Activated B cell treated with CpG ODN at 0.5 μM for 24 hours (primary cell): ENCODE measurements around the gene AREL1. TPM values are rescaled to one million over a fixed set of nuclear protein-coding genes. Genes with fewer than 3 reads are reported as not detected.

Experiments
- ATAC-seq: fragments of 200-7000 bp; cut with Tn5 transposase; one replicate; pipeline ENCODE4 v1.10.0; 2021; ENCODE audit warnings: low read depth, mild to moderate bottlenecking, moderate library complexity
- CTCF ChIA-PET: fragments of 350-600 bp; sonication (Branson Sonifier 250); formaldehyde crosslinking; loops from one replicate; lab custom pipeline; 2021; ENCODE audit warnings: antibody characterized with exemption; lab: Charles Lee
- POLR2A ChIA-PET: fragments of 350-600 bp; sonication (Branson Sonifier 250); formaldehyde crosslinking; loops from one replicate; lab custom pipeline; 2021; ENCODE audit warnings: antibody characterized with exemption; lab: Charles Lee
- DNase-seq: peaks from one replicate; pipeline ENCODE4 v3.0.0; 2022
- H3K27ac Mint-ChIP-seq: one replicate; pipeline ENCODE4 v1.8.0; 2020; ENCODE audit warnings: mixed read lengths
- H3K27me3 Mint-ChIP-seq: one replicate; pipeline ENCODE4 v1.8.0; 2021; ENCODE audit warnings: mixed read lengths
- H3K36me3 Mint-ChIP-seq: one replicate; pipeline ENCODE4 v1.8.0; 2021; ENCODE audit warnings: low read depth, mixed read lengths
- H3K4me1 Mint-ChIP-seq: one replicate; pipeline ENCODE4 v1.8.0; 2021; ENCODE audit warnings: mixed read lengths
- H3K4me3 Mint-ChIP-seq: one replicate; pipeline ENCODE4 v1.8.0; 2020; ENCODE audit warnings: mild to moderate bottlenecking, mixed read lengths
- H3K9me3 Mint-ChIP-seq: one replicate; pipeline ENCODE4 v1.8.0; 2020; ENCODE audit warnings: mixed read lengths
- intact Hi-C: fragments of 100-400 bp; cut with micrococcal nuclease; formaldehyde crosslinking; loops from one replicate; pipeline ENCODE4 v1.15.1; 2024
- total RNA-seq: library from RNA; stranded (reverse); gene quantifications from 2 replicates; pipeline ENCODE4 v1.2.3, GENCODE V29; 2022
- TF ChIP-seq, protein P1 (sequence below): fragments of 200-600 bp; IDR thresholded peaks from one replicate; pipeline ENCODE4 v1.8.0; 2022; ENCODE audit warnings: antibody characterized with exemption, mild to moderate bottlenecking

Gene AREL1
- total RNA-seq, 1 donor from 2014 or later, result 49.7 TPM

DNA sequence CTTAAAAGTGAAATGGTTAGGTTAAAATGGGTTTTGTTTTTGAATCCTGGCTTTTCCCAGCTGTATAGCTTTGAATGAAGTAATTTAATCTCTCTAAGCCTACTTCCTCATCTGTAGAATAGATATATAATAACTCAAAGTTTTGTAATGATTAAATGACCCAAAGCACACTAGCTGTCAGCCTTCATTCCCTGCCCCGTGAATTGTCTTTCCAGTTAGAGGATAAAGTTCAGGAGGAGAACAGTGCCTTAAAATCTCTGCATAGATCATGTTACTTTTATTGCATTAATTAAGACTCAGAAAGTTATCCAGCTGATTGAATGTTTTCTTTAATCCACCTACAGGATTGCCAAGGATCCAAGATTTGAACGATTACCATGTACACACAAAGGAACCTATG, 19.5 kb upstream of the AREL1 start:
- no peaks in the 10 kb centered on the region for H3K27me3 Mint-ChIP-seq
- H3K36me3 Mint-ChIP-seq, result peaks cover 67% of the 10 kb centered on the region
- H3K27ac Mint-ChIP-seq, result no peak overlapping the region
- no peaks in the 10 kb centered on the region for H3K9me3 Mint-ChIP-seq
- no peak overlapping the region for H3K4me3 Mint-ChIP-seq
- ChIA-PET CTCF (no interaction called here), POLR2A (no interaction called here)
- no peak for ATAC-seq
- intact Hi-C loops, result no loop called here
- TF ChIP-seq, protein P1, sequence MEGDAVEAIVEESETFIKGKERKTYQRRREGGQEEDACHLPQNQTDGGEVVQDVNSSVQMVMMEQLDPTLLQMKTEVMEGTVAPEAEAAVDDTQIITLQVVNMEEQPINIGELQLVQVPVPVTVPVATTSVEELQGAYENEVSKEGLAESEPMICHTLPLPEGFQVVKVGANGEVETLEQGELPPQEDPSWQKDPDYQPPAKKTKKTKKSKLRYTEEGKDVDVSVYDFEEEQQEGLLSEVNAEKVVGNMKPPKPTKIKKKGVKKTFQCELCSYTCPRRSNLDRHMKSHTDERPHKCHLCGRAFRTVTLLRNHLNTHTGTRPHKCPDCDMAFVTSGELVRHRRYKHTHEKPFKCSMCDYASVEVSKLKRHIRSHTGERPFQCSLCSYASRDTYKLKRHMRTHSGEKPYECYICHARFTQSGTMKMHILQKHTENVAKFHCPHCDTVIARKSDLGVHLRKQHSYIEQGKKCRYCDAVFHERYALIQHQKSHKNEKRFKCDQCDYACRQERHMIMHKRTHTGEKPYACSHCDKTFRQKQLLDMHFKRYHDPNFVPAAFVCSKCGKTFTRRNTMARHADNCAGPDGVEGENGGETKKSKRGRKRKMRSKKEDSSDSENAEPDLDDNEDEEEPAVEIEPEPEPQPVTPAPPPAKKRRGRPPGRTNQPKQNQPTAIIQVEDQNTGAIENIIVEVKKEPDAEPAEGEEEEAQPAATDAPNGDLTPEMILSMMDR, result no peak
- no peaks in the 10 kb centered on the region for H3K4me1 Mint-ChIP-seq
- no peak for DNase-seq

DNA sequence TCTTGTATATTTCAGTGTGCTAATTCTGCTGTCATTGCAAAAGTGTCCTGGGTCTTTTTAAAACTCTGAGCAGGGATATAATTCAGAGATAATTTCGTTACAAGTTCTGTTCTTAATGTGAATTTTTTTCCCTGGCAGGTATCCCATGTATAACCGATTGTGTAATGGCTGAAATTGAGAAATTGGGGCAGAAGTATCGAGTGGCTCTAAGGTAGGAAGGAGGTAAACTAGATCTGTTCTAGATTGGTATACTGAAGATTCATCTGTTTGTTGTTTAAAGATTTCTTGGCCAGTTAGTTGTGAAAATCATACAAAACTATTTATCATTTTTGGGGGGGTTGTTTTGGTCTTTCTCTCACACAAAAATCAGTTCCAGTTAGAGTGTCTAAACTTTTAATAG, 10.3 kb upstream of the AREL1 start:
- intact Hi-C loops, result no loop called here
- Mint-ChIP-seq H3K27me3 (no peaks in the 10 kb centered on the region), H3K4me1 (no peaks in the 10 kb centered on the region), H3K9me3 (no peaks in the 10 kb centered on the region), H3K27ac (no peak overlapping the region), H3K4me3 (no peak overlapping the region), H3K36me3 (peaks cover 48% of the 10 kb centered on the region)
- DNase-seq (no peak), ATAC-seq (no peak)
- ChIA-PET CTCF (no interaction called here), POLR2A (no interaction called here)
- TF ChIP-seq, protein P1, result no peak

DNA sequence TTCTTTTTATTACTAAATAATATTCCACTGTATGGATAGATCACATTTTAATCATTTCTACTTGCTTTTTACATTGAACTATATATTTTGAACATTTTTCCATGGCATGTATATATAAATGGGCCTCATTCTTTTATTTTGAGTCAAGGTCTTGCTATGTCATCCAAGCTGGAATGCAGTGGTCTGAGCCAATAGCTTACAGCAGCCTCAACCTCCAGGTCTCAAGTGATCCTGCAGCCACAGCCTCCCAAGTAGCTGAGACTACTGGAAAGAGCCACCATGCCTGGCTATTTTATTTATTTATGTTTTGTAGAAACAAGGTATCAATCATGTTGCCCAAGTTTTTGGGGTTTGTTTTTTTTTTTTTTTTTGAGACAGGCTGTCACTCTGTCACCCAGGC, 7.6 kb upstream of the AREL1 start:
- H3K27me3 Mint-ChIP-seq, result no peaks in the 10 kb centered on the region
- intact Hi-C loops, result no loop called here
- DNase-seq (no peak), ATAC-seq (no peak)
- peaks cover under 1% of the 10 kb centered on the region for H3K4me1 Mint-ChIP-seq
- POLR2A ChIA-PET, result no interaction called here
- no peak overlapping the region for H3K4me3 Mint-ChIP-seq
- TF ChIP-seq, protein P1, result no peak
- CTCF ChIA-PET, result no interaction called here
- H3K36me3 Mint-ChIP-seq, result peaks cover 57% of the 10 kb centered on the region
- H3K9me3 Mint-ChIP-seq, result no peaks in the 10 kb centered on the region
- no peak overlapping the region for H3K27ac Mint-ChIP-seq

DNA sequence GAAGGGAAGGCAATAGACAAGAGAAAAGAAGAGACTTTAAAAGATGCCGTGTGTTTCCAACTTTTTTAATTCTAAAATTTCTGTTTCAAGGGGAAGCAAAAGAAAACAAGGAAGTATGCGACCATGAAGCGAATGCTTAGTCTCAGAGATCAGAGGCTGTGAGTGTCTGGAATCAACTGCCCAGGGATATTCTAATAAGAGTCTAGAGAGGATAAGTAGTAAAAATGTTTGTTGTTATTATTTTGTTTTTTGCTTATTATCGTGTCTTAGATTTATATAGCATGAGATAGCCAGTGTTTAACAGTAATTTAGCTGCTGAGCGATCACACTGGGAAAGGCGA, 485 bp upstream of the AREL1 start:
- H3K36me3 Mint-ChIP-seq, result peaks cover 40% of the 10 kb centered on the region
- ChIA-PET POLR2A (interaction anchor here (1.6 kb wide), 2 partner anchors 50 to 101 kb away, joined by 5 to 9 read pairs; partner anchors contain the start of genes LTBP2 and YLPM1), CTCF (no interaction called here)
- intact Hi-C loops, result loop anchor here (1.0 to 10.0 kb wide), 8 partner anchors 29 to 1577 kb away; partner anchors contain the start of genes ACYP1, EIF2B2, ERG28 and PSEN1
- H3K4me1 Mint-ChIP-seq, result peaks cover 49% of the 10 kb centered on the region
- H3K9me3 Mint-ChIP-seq, result no peaks in the 10 kb centered on the region
- TF ChIP-seq, protein P1, result no peak
- H3K27ac Mint-ChIP-seq, result peak overlapping the region; percentile 92
- no peaks in the 10 kb centered on the region for H3K27me3 Mint-ChIP-seq
- peak overlapping the region; percentile 95 for H3K4me3 Mint-ChIP-seq
- no peak for ATAC-seq
- no peak for DNase-seq

DNA sequence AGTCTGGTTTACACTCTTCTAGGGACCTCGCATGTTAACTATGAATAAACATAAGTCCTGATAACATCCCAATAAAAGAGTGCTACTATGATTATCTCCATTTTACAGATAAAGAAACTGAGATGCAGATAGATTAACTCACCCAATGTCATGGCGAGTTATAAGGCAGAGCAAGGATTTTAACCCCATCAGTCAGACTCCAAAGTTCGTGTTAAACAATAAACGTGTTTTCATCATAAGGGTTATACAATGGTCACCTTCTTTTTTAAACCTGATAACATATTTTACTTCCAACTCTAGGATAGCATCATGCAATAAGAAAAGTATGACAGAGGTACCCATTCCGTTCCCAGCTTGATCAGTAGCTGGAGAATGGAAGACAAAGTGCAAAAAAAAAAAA, 1.2 kb downstream of the AREL1 start:
- CTCF ChIA-PET, result interaction anchor here (0.8 kb wide), 1 partner anchor 51 kb away, joined by 4 read pairs; the partner anchor contains the start of gene YLPM1

More for the DNA sequence above, 1.2 kb downstream of the AREL1 start:
- no peak for DNase-seq
- Mint-ChIP-seq H3K27me3 (no peaks in the 10 kb centered on the region), H3K4me1 (peaks cover 50% of the 10 kb centered on the region), H3K4me3 (peak overlapping the region; percentile 95), H3K9me3 (no peaks in the 10 kb centered on the region), H3K36me3 (peaks cover 32% of the 10 kb centered on the region), H3K27ac (no peak overlapping the region)
- TF ChIP-seq, protein P1, result no peak
- POLR2A ChIA-PET, result interaction anchor here (0.6 kb wide), 1 partner anchor 112 kb away, joined by 3 read pairs; no protein-coding TSS in a partner anchor
- no peak for ATAC-seq
- intact Hi-C loops, result loop anchor here (2.0 to 10.0 kb wide), 5 partner anchors 27 to 1575 kb away; partner anchors contain the start of genes ACYP1, ERG28, PSEN1 and TTLL5
